22Rv1 (cell line): ENCODE results near the gene SIRT1.

ENCODE experiments used
- H3K27ac ChIP-seq: fragments of 450-650 bp; 2 replicates; pipeline ENCODE4 v1.5.1; 2017
- CTCF ChIP-seq: fragments of 450-650 bp; IDR thresholded peaks from 2 replicates; pipeline ENCODE4 v1.5.1; 2017; ENCODE audit warnings: mild to moderate bottlenecking
- ZFX ChIP-seq: fragments of 450-650 bp; IDR thresholded peaks from 2 replicates; pipeline ENCODE4 v1.6.1; 2017; ENCODE audit warnings: antibody characterized with exemption, borderline replicate concordance

The SIRT1 gene

DNA sequence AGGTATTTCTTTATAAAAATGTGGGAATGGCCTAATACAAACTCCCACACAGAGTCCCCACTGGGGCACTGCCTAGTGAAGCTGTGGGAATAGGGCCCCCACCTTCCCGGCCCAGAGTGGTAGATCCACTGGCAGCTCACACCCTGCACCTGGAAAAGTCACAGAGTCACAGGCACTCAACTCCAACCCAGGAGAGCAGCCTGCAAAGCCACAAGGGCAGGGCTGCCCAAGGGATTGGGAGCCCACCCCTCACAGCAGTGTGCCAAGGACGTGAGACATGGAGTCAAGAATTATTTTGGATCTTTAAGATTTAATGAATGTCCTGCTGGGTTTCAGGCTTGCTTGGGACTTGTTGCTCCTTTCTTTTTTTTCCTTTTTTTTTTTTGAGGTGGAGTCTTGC lies 41.2 kb upstream of the SIRT1 start:
- no peak overlapping the region for H3K27ac ChIP-seq
- TF ChIP-seq ZFX, result no peak
- no peak for TF ChIP-seq CTCF

GRCh38 chr10:67849331-67850011 lies 35.0 kb upstream of the SIRT1 start:
- no peak for TF ChIP-seq ZFX
- no peak for TF ChIP-seq CTCF
- H3K27ac ChIP-seq, result peak overlapping the region; percentile 80

DNA sequence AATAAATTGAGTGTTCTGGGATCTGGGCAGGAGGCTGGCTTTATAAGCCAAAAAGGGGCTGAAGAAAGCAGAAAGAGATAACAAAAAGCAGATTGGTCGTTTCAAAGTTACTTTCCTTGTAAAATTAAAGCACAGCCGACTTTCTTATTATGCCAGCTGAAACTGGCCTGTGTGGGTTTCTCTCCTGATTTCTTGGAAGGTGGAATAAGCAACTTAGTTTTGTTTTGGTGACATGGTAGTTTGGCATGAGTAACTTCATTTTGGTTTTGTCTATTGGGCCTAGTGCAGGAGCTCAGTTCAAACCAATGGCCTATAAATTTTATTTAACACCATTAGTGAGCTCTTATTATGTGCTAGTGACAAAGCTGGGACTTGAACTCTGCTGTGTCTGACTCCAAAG lies 33.3 kb upstream of the SIRT1 start:
- H3K27ac ChIP-seq, result no peak overlapping the region
- TF ChIP-seq CTCF (no peak), ZFX (no peak)

- no peak overlapping the region for H3K27ac ChIP-seq
- no peak for TF ChIP-seq CTCF
- no peak for TF ChIP-seq ZFX
Observed at GRCh38 chr10:67852761-67853160, 31.7 kb upstream of the SIRT1 start.

DNA sequence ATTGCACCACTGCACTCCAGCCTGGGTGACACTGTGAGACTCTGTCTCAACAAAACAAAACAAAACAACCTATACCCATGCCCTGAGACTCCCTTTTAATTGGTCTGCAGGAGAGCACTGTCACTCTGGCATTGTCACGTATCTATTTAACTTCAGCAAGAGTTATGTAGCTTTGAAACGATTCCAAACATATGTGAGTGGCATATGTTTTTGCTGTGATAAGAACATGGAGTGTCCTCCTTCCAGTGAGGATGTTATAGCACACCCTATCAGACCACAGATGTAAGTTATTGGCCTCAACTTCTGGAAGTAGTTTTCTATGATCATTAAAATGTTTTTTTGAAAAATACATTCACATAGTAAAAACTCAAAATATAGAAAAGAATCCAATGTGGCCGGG lies 30.9 kb upstream of the SIRT1 start:
- H3K27ac ChIP-seq, result no peak overlapping the region
- TF ChIP-seq ZFX (no peak), CTCF (no peak)

- TF ChIP-seq CTCF, result no peak
- no peak for TF ChIP-seq ZFX
- no peak overlapping the region for H3K27ac ChIP-seq
Observed at GRCh38 chr10:67858971-67859370, 25.5 kb upstream of the SIRT1 start.

DNA sequence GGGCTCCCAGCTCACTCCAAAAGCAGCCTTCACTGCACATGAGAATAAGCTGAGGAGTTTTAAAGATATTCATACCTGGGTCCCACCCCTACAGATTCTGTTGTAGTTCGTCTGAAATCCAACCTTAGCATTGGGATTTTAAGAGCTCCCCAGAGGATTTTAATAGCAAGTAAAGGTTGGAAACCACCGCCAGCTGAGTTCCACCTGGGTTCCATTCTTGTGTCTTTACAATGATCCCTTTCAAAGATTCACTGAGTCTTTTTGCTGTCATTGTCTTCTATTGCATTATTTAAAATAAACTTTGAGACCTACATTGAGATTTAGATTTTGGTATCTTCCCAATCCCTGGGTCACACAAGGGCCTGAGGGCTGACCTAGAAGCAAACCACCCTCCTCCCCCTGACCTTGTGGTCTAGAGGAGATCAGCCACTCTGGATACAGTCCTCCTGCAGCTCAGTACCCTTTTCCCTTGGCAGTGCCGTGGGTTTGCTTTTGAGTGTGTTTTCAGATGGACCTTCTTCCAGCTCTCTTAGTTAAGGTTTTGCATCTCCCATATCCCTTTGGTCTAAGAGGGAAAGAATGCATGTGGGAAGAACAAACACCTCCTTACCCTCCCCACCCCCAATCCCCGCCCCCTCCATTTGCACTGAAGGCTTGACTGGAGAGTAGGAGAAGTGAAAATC lies 22.6 kb upstream of the SIRT1 start:
- no peak overlapping the region for H3K27ac ChIP-seq

More for the DNA sequence above, 22.6 kb upstream of the SIRT1 start:
- TF ChIP-seq CTCF (no peak), ZFX (no peak)
